WTC11 (cell line): Measurements from ENCODE around the gene ABR.

Experiments
- CTCF ChIP-seq: fragments of 200-600 bp; IDR thresholded peaks from 2 replicates; pipeline ENCODE4 v1.8.0; 2022; ENCODE audit warnings: antibody characterized with exemption
- JUN ChIP-seq: sonication (generic); formaldehyde crosslinking; IDR thresholded peaks from 2 replicates; pipeline ENCODE4 v1.8.0; 2023; ENCODE audit warnings: mild to moderate bottlenecking, missing genetic modification reagents
- NFE2L1 ChIP-seq: sonication (generic); formaldehyde crosslinking; IDR thresholded peaks from 2 replicates; pipeline ENCODE4 v1.8.1; 2023; ENCODE audit warnings: missing genetic modification reagents
- TEAD1 ChIP-seq: sonication (generic); formaldehyde crosslinking; IDR thresholded peaks from 2 replicates; pipeline ENCODE4 v1.8.0; 2022; ENCODE audit warnings: mild to moderate bottlenecking, missing genetic modification reagents

- TF ChIP-seq TEAD1 (CRISPR knock-in tag) (no peak), CTCF (no peak), JUN (CRISPR knock-in tag) (no peak), NFE2L1 (no peak)
Measured at GRCh38 chr17:957856-958421, 221.8 kb downstream of the ABR start.
